Endothelial cell of umbilical vein (primary cell): ENCODE data around the gene ADA. TPM values are rescaled to one million over a fixed set of nuclear protein-coding genes. Genes with fewer than 3 reads are reported as not detected.
A peak's percentile ranks its signal among the peaks of the same experiment; 100 is the strongest.

ENCODE experiments used
- BruUV-seq: library from RNA; stranded (reverse); fragments of 400-500 nt; replicated peaks from 2 replicates; lab custom pipeline; 2021; lab: Mats Ljungman, UMichigan
- CTCF ChIA-PET: fragments of 300-600, 350-600 bp; sonication (Branson Sonifier 250); formaldehyde crosslinking; loops from one replicate; lab custom pipeline; 2021; ENCODE audit warnings: antibody characterized with exemption, inconsistent platforms; lab: Charles Lee
- POLR2A ChIA-PET: fragments of 300-600, 350-600 bp; sonication (Branson Sonifier 250); formaldehyde crosslinking; loops from one replicate; lab custom pipeline; 2021; ENCODE audit warnings: antibody characterized with exemption, inconsistent platforms; lab: Charles Lee
- DNase-seq: peaks from one replicate; pipeline ENCODE4 v3.0.0-alpha.2; 2011; ENCODE audit warnings: low read depth, low spot score
- FAIRE-seq: peaks from 2 replicates; lab custom pipeline; 2011; peaks lifted over from hg19 to GRCh38; lab: Jason Lieb, UNC
- H2AFZ ChIP-seq: 2 replicates; pipeline ENCODE4 v1.6.0; 2012; ENCODE audit warnings: low read depth, low read length, control low read depth, inconsistent platforms
- H3K27ac ChIP-seq: 2 replicates; pipeline ENCODE4 v1.5.1; 2011; ENCODE audit warnings: low read depth, mild to moderate bottlenecking, control low read depth, low read length, moderate library complexity; ENCODE audit not compliant: insufficient read depth
- H3K27me3 ChIP-seq, 2 experiments: 2 replicates each; pipeline versions ENCODE4 v1.6.0 to v1.6.1; 2011; ENCODE audit warnings: low read length in 2 of 2, mixed read lengths in 1 of 2; ENCODE audit not compliant: control insufficient read depth in 2 of 2, insufficient read depth in 2 of 2
- H3K36me3 ChIP-seq, 2 experiments: 2 replicates in 1 of 2; 3 replicates in 1 of 2; pipeline ENCODE4 v1.5.1; 2011; ENCODE audit warnings: low read length in 2 of 2, mild to moderate bottlenecking in 1 of 2, moderate library complexity in 1 of 2; ENCODE audit not compliant: control insufficient read depth in 2 of 2, insufficient read depth in 2 of 2; ENCODE audit errors: extremely low read depth in 1 of 2
- H3K4me1 ChIP-seq: 3 replicates; pipeline ENCODE4 v1.5.1; 2011; ENCODE audit warnings: mild to moderate bottlenecking, low read length; ENCODE audit not compliant: control insufficient read depth, insufficient read depth; ENCODE audit errors: extremely low read depth
- H3K4me2 ChIP-seq: 2 replicates; pipeline ENCODE4 v1.6.1; 2011; ENCODE audit warnings: low read length, control low read depth, mixed read lengths; ENCODE audit not compliant: insufficient read depth
- H3K4me3 ChIP-seq, 3 experiments: fragments of 200-600 bp in 1 of 3; sonication (generic), shearing (Covaris generic) in 1 of 3; replicated peaks in 1 of 3; 2 replicates each; pipeline ENCODE4 v1.5.1; 2011 to 2016; ENCODE audit warnings: control low read depth in 3 of 3, low read length in 3 of 3, mild to moderate bottlenecking in 2 of 3, inconsistent platforms in 1 of 3, low read depth in 1 of 3, moderate library complexity in 1 of 3; ENCODE audit not compliant: insufficient read depth in 1 of 3
- H3K79me2 ChIP-seq: 2 replicates; pipeline ENCODE4 v1.6.0; 2012; ENCODE audit warnings: low read length, inconsistent platforms; ENCODE audit not compliant: control insufficient read depth, insufficient read depth
- H3K9ac ChIP-seq: replicated peaks from 2 replicates; pipeline ENCODE3; 2011; ENCODE audit warnings: low read length, control low read depth; ENCODE audit not compliant: insufficient read depth; ENCODE audit errors: extremely low read depth
- H3K9me1 ChIP-seq: replicated peaks from 3 replicates; pipeline ENCODE4 v1.6.0; 2011; ENCODE audit warnings: mild to moderate bottlenecking, low read length; ENCODE audit not compliant: control insufficient read depth, insufficient read depth; ENCODE audit errors: extremely low read depth
- H3K9me3 ChIP-seq: replicated peaks from 2 replicates; pipeline ENCODE4 v1.5.1; 2012; ENCODE audit warnings: low read length, inconsistent platforms; ENCODE audit not compliant: control insufficient read depth, insufficient read depth
- H4K20me1 ChIP-seq: replicated peaks from 2 replicates; pipeline ENCODE3; 2011; ENCODE audit warnings: mild to moderate bottlenecking, low read length; ENCODE audit not compliant: control insufficient read depth, insufficient read depth; ENCODE audit errors: extremely low read depth
- CTCF ChIP-seq, 2 donors: IDR thresholded peaks; 1 replicate in 1 of 2; 2 replicates in 1 of 2; pipeline ENCODE4 v1.5.1; 2011; ENCODE audit warnings: low read length in 2 of 2, mild to moderate bottlenecking in 2 of 2, moderate library complexity in 2 of 2, control low read depth in 1 of 2, inconsistent platforms in 1 of 2, low read depth in 1 of 2; ENCODE audit not compliant: insufficient read depth in 1 of 2; ENCODE audit errors: extremely low read depth in 1 of 2
- EZH2 ChIP-seq: IDR thresholded peaks from 2 replicates; pipeline ENCODE4 v1.6.1; 2012; ENCODE audit warnings: borderline replicate concordance, low read depth, mild to moderate bottlenecking, moderate library complexity, low read length, inconsistent platforms; ENCODE audit not compliant: severe bottlenecking
- FOS ChIP-seq: IDR thresholded peaks from 2 replicates; pipeline ENCODE4 v1.6.1; 2011; ENCODE audit warnings: mild to moderate bottlenecking, low read length, moderate library complexity, borderline replicate concordance; ENCODE audit not compliant: insufficient read depth
- GATA2 ChIP-seq: IDR thresholded peaks from 2 replicates; pipeline ENCODE4 v1.7.0; 2011; ENCODE audit warnings: low read depth, mild to moderate bottlenecking, moderate library complexity, mixed read lengths, low read length; ENCODE audit not compliant: insufficient read length, insufficient read depth
- JUN ChIP-seq: IDR thresholded peaks from 2 replicates; pipeline ENCODE4 v1.6.1; 2011; ENCODE audit warnings: borderline replicate concordance, low read depth; ENCODE audit not compliant: insufficient read length, insufficient read depth
- MAX ChIP-seq: IDR thresholded peaks from 2 replicates; pipeline ENCODE4 v1.6.1; 2011; ENCODE audit not compliant: insufficient read depth, insufficient read length
- MYC ChIP-seq: IDR thresholded peaks from one replicate; pipeline ENCODE4 v1.6.1; 2011; ENCODE audit warnings: mild to moderate bottlenecking, low read depth, low read length
- POLR2A ChIP-seq: IDR thresholded peaks from 2 replicates; pipeline ENCODE4 v1.6.1; 2012; ENCODE audit warnings: low read depth, mild to moderate bottlenecking, control low read depth, low read length
- POLR2AphosphoS5 ChIP-seq: IDR thresholded peaks from 2 replicates; pipeline ENCODE4 v1.6.1; 2012; ENCODE audit warnings: low read depth, mild to moderate bottlenecking, control low read depth, low read length, moderate library complexity; ENCODE audit not compliant: insufficient read depth
- dilution Hi-C: fragments of 300-500 bp; cut with MboI; formaldehyde crosslinking; loops from one replicate; pipeline ENCODE4 v1.15.0; 2019; ENCODE audit warnings: low sequenced_read_pairs; ENCODE audit not compliant: extremely low pct_ligation_motif_present
- intact Hi-C: fragments of 100-400 bp; cut with micrococcal nuclease; formaldehyde crosslinking; loops from one replicate; pipeline ENCODE4 v1.10.0; 2022
- polyA plus RNA-seq, 4 experiments: library from polyadenylated mRNA; depleted of rRNA in 3 of 4; stranded (reverse) in 3 of 4; unstranded in 1 of 4; fragments of >200 nt; gene quantifications; 2 replicates each; pipeline versions ENCODE4 v1.2.1 to v1.2.3, GENCODE V29; 2011 to 2012; ENCODE audit warnings: missing spikeins in 1 of 4
- total RNA-seq: library from RNA; stranded (reverse); gene quantifications from 2 replicates; pipeline ENCODE4 v1.2.3, GENCODE V29; 2021

The ADA gene
- total and polyA plus RNA-seq, 2 donors (not counting 3 experiments of a cell fraction or from before 2014, with no cell fraction given), result 26.3 to 33.1 TPM

- Histone ChIP-seq H3K36me3 (peaks cover 8 to 10% of the 10 kb centered on the region in 2 experiments), H3K27me3 (no peaks in the 10 kb centered on the region), H3K27ac (no peak overlapping the region), H3K79me2 (peaks cover 85% of the 10 kb centered on the region), H3K9ac (no peak overlapping the region), H3K9me1 (no peaks in the 10 kb centered on the region), H3K4me3 (no peak overlapping the region), H3K9me3 (no peaks in the 10 kb centered on the region), H3K4me1 (peaks cover 73% of the 10 kb centered on the region), H3K4me2 (peak overlapping the region; percentile 20), H4K20me1 (no peaks in the 10 kb centered on the region), H2AFZ (no peak overlapping the region)
- FAIRE-seq (no peak), DNase-seq (peak; percentile 30)
- ChIA-PET POLR2A (interaction anchor here (2.4 kb wide), 1 partner anchor 12 kb away, joined by 7 read pairs; no protein-coding TSS in a partner anchor), CTCF (interaction anchor here (0.7 to 4.4 kb wide), 8 partner anchors 8 to 55 kb away, joined by 3 to 17 read pairs (median 4); no protein-coding TSS in a partner anchor)
- dilution Hi-C loops, result no loop called here
- BruUV-seq, result no TSS peak
- intact Hi-C loops, result no loop called here
- TF ChIP-seq GATA2 (no peak), MYC (no peak), EZH2 (no peak), POLR2A (no peak), POLR2AphosphoS5 (no peak), FOS (no peak), JUN (no peak), MAX (no peak), CTCF (IDR thresholded peaks at IDR 0.05; ENCODE audit: extremely low read depth in 1 of 2, insufficient read depth in 1 of 2, low read depth in 1 of 2, low read length in 2 of 2) (no peak)
Measured at GRCh38 chr20:44586289-44586911, 65.1 kb downstream of the ADA start.
